GM12878 (cell line): Measurements from ENCODE around the gene RGS2. TPM values are rescaled to one million over a fixed set of nuclear protein-coding genes. Genes with fewer than 3 reads are reported as not detected.

Source experiments
- ATAC-seq: fragments of 200-7000 bp; cut with Tn5 transposase; 3 replicates; pipeline ENCODE4 v1.9.1; 2020; ENCODE audit warnings: mild to moderate bottlenecking, moderate library complexity
- BruUV-seq: library from RNA; stranded (reverse); fragments of 400-500 nt; replicated peaks from 2 replicates; lab custom pipeline; 2021; lab: Mats Ljungman, UMichigan
- CTCF ChIA-PET: fragments of 300-600 bp; sonication (Branson Sonifier 250); formaldehyde crosslinking; extraction: SDS; loops from one replicate; lab custom pipeline; 2021; ENCODE audit warnings: inconsistent platforms; lab: Yijun Ruan, JAX
- POLR2A ChIA-PET: fragments of 350-600 bp; formaldehyde crosslinking; extraction: SDS; loops from one replicate; lab custom pipeline; 2021; ENCODE audit warnings: inconsistent platforms; lab: Charles Lee
- RAD21 ChIA-PET: fragments of 300-600 bp; sonication (Branson Sonifier 250); formaldehyde crosslinking; loops from one replicate; lab custom pipeline; 2023; ENCODE audit warnings: antibody characterized with exemption; ENCODE audit not compliant: unreplicated experiment; lab: Charles Lee
- SMC1A ChIA-PET: fragments of 300-600 bp; sonication (Branson Sonifier 250); formaldehyde crosslinking; loops from one replicate; lab custom pipeline; 2023; ENCODE audit not compliant: unreplicated experiment, uncharacterized antibody; lab: Charles Lee
- DNase-seq: peaks from one replicate; pipeline ENCODE4 v3.0.0-alpha.2; 2011; ENCODE audit warnings: low read depth, low spot score
- FAIRE-seq: peaks from 3 replicates; lab custom pipeline; 2011; peaks lifted over from hg19 to GRCh38; lab: Jason Lieb, UNC
- H2AFZ ChIP-seq: 2 replicates; pipeline ENCODE4 v1.6.0; 2011; ENCODE audit warnings: low read depth, low read length, control low read depth; ENCODE audit not compliant: control insufficient read depth
- H3K27ac ChIP-seq: 2 replicates; pipeline ENCODE4 v1.5.1; 2011; ENCODE audit warnings: control low read depth; ENCODE audit not compliant: control insufficient read depth, insufficient read depth
- H3K27me3 ChIP-seq, 2 experiments: replicated peaks in 1 of 2; 2 replicates each; pipeline versions ENCODE4 v1.6.0 to v1.6.1; 2011; ENCODE audit warnings: low read length in 1 of 2; ENCODE audit not compliant: control insufficient read depth in 2 of 2, insufficient read depth in 2 of 2
- H3K36me3 ChIP-seq, 2 experiments: 2 replicates each; pipeline ENCODE4 v1.5.1; 2011; ENCODE audit warnings: low read length in 1 of 2; ENCODE audit not compliant: control insufficient read depth in 2 of 2, insufficient read depth in 2 of 2
- H3K4me1 ChIP-seq: 2 replicates; pipeline ENCODE4 v1.6.1; 2011; ENCODE audit warnings: mild to moderate bottlenecking, low read length, moderate library complexity, mixed read lengths; ENCODE audit not compliant: control insufficient read depth, insufficient read depth
- H3K4me2 ChIP-seq: 2 replicates; pipeline ENCODE4 v1.6.0; 2011; ENCODE audit warnings: control low read depth; ENCODE audit not compliant: control insufficient read depth, insufficient read depth
- H3K4me3 ChIP-seq: fragments of 200-600 bp; sonication (generic); 2 replicates; pipeline ENCODE4 v1.5.1; 2016
- H3K79me2 ChIP-seq: 2 replicates; pipeline ENCODE4 v1.6.0; 2011; ENCODE audit warnings: low read length; ENCODE audit not compliant: control insufficient read depth, insufficient read depth
- H3K9ac ChIP-seq: 2 replicates; pipeline ENCODE4 v1.8.0; 2011; ENCODE audit warnings: low read length, control low read depth, mixed read lengths; ENCODE audit not compliant: control insufficient read depth, insufficient read depth
- H3K9me3 ChIP-seq: replicated peaks from 3 replicates; pipeline ENCODE4 v1.5.1; 2011; ENCODE audit warnings: mild to moderate bottlenecking, low read length; ENCODE audit not compliant: control insufficient read depth, insufficient read depth
- H4K20me1 ChIP-seq: 2 replicates; pipeline ENCODE4 v1.6.0; 2011; ENCODE audit not compliant: control insufficient read depth, insufficient read depth
- ASH2L ChIP-seq: fragments of 300-600, 200-600 bp; sonication (generic); IDR thresholded peaks from 2 replicates; pipeline ENCODE4 v1.6.1; 2017; ENCODE audit warnings: low read depth, mild to moderate bottlenecking, borderline replicate concordance
- BCL3 ChIP-seq: IDR thresholded peaks from 2 replicates; pipeline ENCODE4 v1.6.1; 2011; ENCODE audit warnings: borderline replicate concordance, low read depth, mild to moderate bottlenecking, moderate library complexity, low read length; ENCODE audit not compliant: insufficient read depth, poor library complexity, severe bottlenecking
- DPF2 ChIP-seq: fragments of 450-650 bp; IDR thresholded peaks from 2 replicates; pipeline ENCODE4 v1.6.1; 2017; ENCODE audit warnings: mild to moderate bottlenecking
- GABPA ChIP-seq: IDR thresholded peaks from 2 replicates; pipeline ENCODE4 v1.6.1; 2014; ENCODE audit warnings: antibody characterized with exemption, low read depth, mild to moderate bottlenecking, inconsistent platforms
- JUND ChIP-seq: IDR thresholded peaks from 2 replicates; pipeline ENCODE4 v1.6.1; 2012; ENCODE audit warnings: low read depth, mild to moderate bottlenecking, low read length, improper control_type of control experiment, moderate library complexity
- LARP7 ChIP-seq: fragments of 450-650 bp; IDR thresholded peaks from 2 replicates; pipeline ENCODE4 v1.6.1; 2017; ENCODE audit warnings: mild to moderate bottlenecking
- NKRF ChIP-seq: fragments of 450-650 bp; conservative IDR thresholded peaks from 2 replicates; pipeline ENCODE4 v1.6.1; 2017; ENCODE audit warnings: mild to moderate bottlenecking, moderate library complexity
- PAX5 ChIP-seq: IDR thresholded peaks from 2 replicates; pipeline ENCODE4 v1.6.1; 2011; ENCODE audit warnings: low read depth, low read length, borderline replicate concordance
- RUNX3 ChIP-seq: IDR thresholded peaks from 2 replicates; pipeline ENCODE4 v1.6.1; 2012; ENCODE audit warnings: low read length, inconsistent platforms
- SP1 ChIP-seq: IDR thresholded peaks from one replicate; pipeline ENCODE4 v1.6.1; 2011; ENCODE audit warnings: low read depth, low read length
- SPI1 ChIP-seq: IDR thresholded peaks from 2 replicates; pipeline ENCODE4 v1.6.1; 2011; ENCODE audit warnings: low read depth, mild to moderate bottlenecking, low read length, moderate library complexity, borderline replicate concordance; ENCODE audit not compliant: insufficient read depth
- ZNF592 ChIP-seq: fragments of 450-650 bp; IDR thresholded peaks from 2 replicates; pipeline ENCODE4 v1.6.1; 2017; ENCODE audit warnings: mild to moderate bottlenecking, moderate library complexity
- WGBS: methylation state at CpG from one replicate; pipeline ENCODE4 v1.1.6; 2016; ENCODE audit warnings: low lambda C conversion rate; ENCODE audit not compliant: insufficient replicate concordance, insufficient coverage; ENCODE audit errors: missing lambda C conversion rate; 5-methylcytosine and 5-hydroxymethylcytosine counted together
- in situ Hi-C: fragments of 300-500 bp; cut with MboI; formaldehyde crosslinking; loops from 9 replicates; pipeline ENCODE4 v1.14.3; 2018; ENCODE audit warnings: mixed read lengths
- intact Hi-C: fragments of 100-400 bp; cut with micrococcal nuclease; formaldehyde crosslinking; loops from one replicate; pipeline ENCODE4 v1.14.2; 2022; ENCODE audit not compliant: unreplicated experiment
- polyA plus RNA-seq, 11 experiments: library from polyadenylated mRNA; depleted of rRNA in 4 of 11; unstranded in 6 of 11; stranded (reverse) in 5 of 11; fragments of >200 nt; fragmentation: Nextera tagmentation in 4 of 11; fragmentation: Illumina TruSeq in 1 of 11; extraction: Ambion mirVana in 4 of 11; extraction: Trizol in 1 of 11; gene quantifications; 1 replicate in 1 of 11; 2 replicates in 10 of 11; pipeline versions ENCODE4 v1.2.1 to v1.2.3, GENCODE V29; 2011 to 2016; ENCODE audit warnings: inconsistent platforms in 2 of 11, missing spikeins in 2 of 11, low read depth in 1 of 11
- total RNA-seq, 4 experiments: library from RNA; depleted of rRNA in 3 of 4; stranded (reverse); fragments of >200 nt in 3 of 4; fragmentation: Illumina TruSeq in 1 of 4; extraction: Trizol in 1 of 4; gene quantifications; 2 replicates each; pipeline versions ENCODE4 v1.2.1 to v1.2.3, GENCODE V29; 2013 to 2021

RGS2 gene
- total and polyA plus RNA-seq, 10 of the 15 experiments (the other 5 are each of a cell fraction or from before 2014, with no cell fraction given) = 0.27 to 2.3 (median 0.98) TPM

DNA sequence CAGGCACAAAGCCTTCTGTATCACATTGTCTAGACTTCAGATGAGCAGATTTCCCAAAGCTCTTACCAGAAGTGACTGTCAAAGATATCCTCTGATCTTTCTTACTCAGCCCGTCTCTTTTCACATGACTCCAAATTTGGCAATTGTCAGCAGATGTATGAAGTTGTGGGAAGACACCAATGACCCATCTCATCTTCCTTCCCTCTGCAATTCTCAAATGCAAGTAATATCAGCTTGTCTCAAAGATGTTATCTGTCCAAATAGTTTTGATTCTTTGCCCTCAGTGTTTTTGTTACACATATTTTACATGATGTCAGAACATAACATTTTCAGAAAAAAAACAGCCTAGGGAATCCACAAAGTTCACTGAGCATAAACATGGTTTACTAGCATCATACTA, 45.1 kb upstream of the RGS2 start (continued):
- no peak for TF ChIP-seq BCL3
- no peak for TF ChIP-seq LARP7
- no peak for TF ChIP-seq NKRF
- TF ChIP-seq GABPA = no peak
- no peak for TF ChIP-seq SPI1
- no peak for TF ChIP-seq RUNX3

DNA sequence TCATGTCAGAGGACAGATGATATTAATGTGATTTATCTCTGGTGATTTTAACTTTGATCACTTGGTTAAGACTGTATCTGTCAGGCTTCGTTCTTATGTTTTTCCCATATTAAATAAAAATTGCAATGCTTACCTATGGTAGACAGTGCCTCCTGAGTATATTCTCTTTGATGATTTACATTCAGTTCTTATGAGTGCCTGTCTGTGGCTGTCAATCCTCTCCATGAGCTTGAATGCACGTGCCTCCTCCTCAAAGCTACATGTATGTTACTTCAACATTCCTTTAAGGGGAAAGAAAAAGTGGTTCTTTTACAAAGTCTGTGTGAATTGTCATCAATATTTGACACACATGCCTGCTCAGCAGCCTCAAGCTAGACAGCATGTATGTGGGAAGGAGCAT, 44.2 kb upstream of the RGS2 start:
- Histone ChIP-seq H3K9me3 (no peaks in the 10 kb centered on the region), H3K36me3 (no peaks in the 10 kb centered on the region), H2AFZ (no peak overlapping the region), H3K79me2 (no peaks in the 10 kb centered on the region), H3K4me1 (no peaks in the 10 kb centered on the region), H3K4me3 (no peak overlapping the region), H4K20me1 (no peaks in the 10 kb centered on the region), H3K4me2 (no peak overlapping the region), H3K27me3 (no peaks in the 10 kb centered on the region; a peak in 2 of 4 replicates), H3K9ac (no peak overlapping the region), H3K27ac (no peak overlapping the region)
- CTCF ChIA-PET = no interaction called here
- no TSS peak for BruUV-seq
- intact Hi-C loops = no loop called here
- in situ Hi-C loops = no loop called here
- POLR2A ChIA-PET = no interaction called here
- no peak for FAIRE-seq
- DNase-seq = no peak
- WGBS = 0% methylated on average over 2 of the region's 2 CpGs
- ATAC-seq = no peak
- SMC1A ChIA-PET = no interaction called here
- RAD21 ChIA-PET = no interaction called here
- TF ChIP-seq PAX5 = no peak
- TF ChIP-seq SP1 = no peak
- TF ChIP-seq JUND = no peak
- no peak for TF ChIP-seq ASH2L
- TF ChIP-seq DPF2 = no peak
- no peak for TF ChIP-seq ZNF592
- no peak for TF ChIP-seq BCL3
